H1 (cell line): Measurements from ENCODE around the gene IL16. TPM values are rescaled to one million over a fixed set of nuclear protein-coding genes. Genes with fewer than 3 reads are reported as not detected.

Experiments used
- CTCF ChIA-PET: fragments of 300-600 bp; sonication (Branson Sonifier 250); formaldehyde crosslinking; loops from one replicate; lab custom pipeline; 2021; ENCODE audit not compliant: partially characterized antibody; lab: Charles Lee
- POLR2A ChIA-PET: fragments of 300-600 bp; sonication (Branson Sonifier 250); formaldehyde crosslinking; loops from one replicate; lab custom pipeline; 2021; ENCODE audit warnings: inconsistent platforms; ENCODE audit not compliant: partially characterized antibody; lab: Charles Lee
- DNase-seq, 2 experiments: peaks; one replicate each; pipeline versions ENCODE4 v3.0.0 to v3.0.0-alpha.2; 2010 to 2022; ENCODE audit warnings: low spot score in 2 of 2, low read depth in 1 of 2, mixed read lengths in 1 of 2
- FAIRE-seq: peaks from 2 replicates; lab custom pipeline; 2011; peaks lifted over from hg19 to GRCh38; lab: Jason Lieb, UNC
- H2AFZ ChIP-seq: 2 replicates; pipeline ENCODE4 v1.8.1; 2012; ENCODE audit warnings: low read length, inconsistent platforms
- H2AK5ac ChIP-seq: 2 replicates; pipeline ENCODE4 v1.6.1; 2013; ENCODE audit warnings: low read depth, low read length
- H2BK120ac ChIP-seq: replicated peaks from 2 replicates; pipeline ENCODE3; 2013; ENCODE audit warnings: low read depth, low read length, inconsistent platforms
- H2BK12ac ChIP-seq: 2 replicates; pipeline ENCODE4 v1.6.1; 2013; ENCODE audit warnings: low read depth, low read length
- H2BK15ac ChIP-seq: 2 replicates; pipeline ENCODE4 v1.6.1; 2013; ENCODE audit warnings: low read length
- H2BK20ac ChIP-seq: 2 replicates; pipeline ENCODE4 v1.6.1; 2013; ENCODE audit warnings: low read length
- H2BK5ac ChIP-seq: 2 replicates; pipeline ENCODE4 v1.6.1; 2013; ENCODE audit warnings: low read depth, low read length
- H3K14ac ChIP-seq: 2 replicates; pipeline ENCODE4 v1.6.1; 2013; ENCODE audit warnings: inconsistent platforms; ENCODE audit not compliant: insufficient read length
- H3K18ac ChIP-seq: 2 replicates; pipeline ENCODE4 v1.6.1; 2013; ENCODE audit warnings: low read length; ENCODE audit errors: extremely low read depth
- H3K23ac ChIP-seq: 2 replicates; pipeline ENCODE4 v1.6.1; 2013; ENCODE audit warnings: inconsistent platforms; ENCODE audit not compliant: insufficient read length
- H3K23me2 ChIP-seq: 2 replicates; pipeline ENCODE4 v1.6.1; 2013; ENCODE audit warnings: low read depth, low read length
- H3K27ac ChIP-seq: 2 replicates; pipeline ENCODE4 v1.6.1; 2011; ENCODE audit warnings: low read depth, low read length, inconsistent platforms
- H3K27me3 ChIP-seq, 4 experiments: replicated peaks in 1 of 4; 1 replicate in 1 of 4; 2 replicates in 3 of 4; pipeline versions ENCODE4 v1.6.1 to v1.8.1; 2011 to 2013; ENCODE audit warnings: low read length in 3 of 4, mild to moderate bottlenecking in 3 of 4, inconsistent platforms in 2 of 4, mixed read lengths in 2 of 4, moderate library complexity in 1 of 4; ENCODE audit not compliant: control insufficient read depth in 3 of 4, insufficient read depth in 3 of 4; ENCODE audit errors: extremely low read depth in 1 of 4
- H3K36me3 ChIP-seq, 4 experiments: 2 replicates each; pipeline versions ENCODE4 v1.6.1 to v1.8.1; 2011 to 2013; ENCODE audit warnings: mild to moderate bottlenecking in 4 of 4, low read length in 3 of 4, moderate library complexity in 2 of 4, control low read depth in 1 of 4, inconsistent platforms in 1 of 4; ENCODE audit not compliant: insufficient read depth in 4 of 4, control insufficient read depth in 2 of 4
- H3K4ac ChIP-seq: replicated peaks from 2 replicates; pipeline ENCODE3; 2013; ENCODE audit warnings: low read length, low read depth, mixed read lengths, inconsistent platforms; ENCODE audit not compliant: insufficient read length
- H3K4me1 ChIP-seq, 4 experiments: replicated peaks in 1 of 4; 1 replicate in 1 of 4; 2 replicates in 3 of 4; pipeline versions ENCODE4 v1.6.1 to v1.8.1; 2011 to 2013; ENCODE audit warnings: low read length in 3 of 4, inconsistent platforms in 2 of 4, mixed read lengths in 1 of 4; ENCODE audit not compliant: insufficient read depth in 4 of 4, control insufficient read depth in 3 of 4
- H3K4me2 ChIP-seq, 2 experiments: 2 replicates each; pipeline versions ENCODE4 v1.6.1 to v1.8.1; 2011 to 2013; ENCODE audit warnings: low read depth in 2 of 2, low read length in 2 of 2, control low read depth in 1 of 2, inconsistent platforms in 1 of 2, mild to moderate bottlenecking in 1 of 2; ENCODE audit not compliant: insufficient read depth in 1 of 2
- H3K4me3 ChIP-seq, 4 experiments: fragments of 200-600, 300-600 bp in 1 of 4; sonication (generic), shearing (Covaris generic), sonication (Bioruptor Twin) in 1 of 4; 2 replicates each; pipeline versions ENCODE4 v1.5.1 to v1.8.1; 2011 to 2016; ENCODE audit warnings: low read length in 4 of 4, low read depth in 3 of 4, control low read depth in 2 of 4, inconsistent platforms in 2 of 4, mild to moderate bottlenecking in 2 of 4, mixed read lengths in 1 of 4, moderate library complexity in 1 of 4; ENCODE audit not compliant: insufficient read depth in 2 of 4; ENCODE audit errors: extremely low read depth in 1 of 4
- H3K56ac ChIP-seq: replicated peaks from 2 replicates; pipeline ENCODE3; 2013; ENCODE audit warnings: low read depth, mild to moderate bottlenecking, mixed read lengths, low read length, inconsistent platforms; ENCODE audit not compliant: insufficient read length
- H3K79me1 ChIP-seq: 2 replicates; pipeline ENCODE4 v1.6.1; 2013; ENCODE audit warnings: low read depth, low read length, control low read depth
- H3K79me2 ChIP-seq, 2 experiments: 2 replicates each; pipeline versions ENCODE4 v1.6.1 to v1.8.1; 2012 to 2013; ENCODE audit warnings: low read length in 2 of 2, mild to moderate bottlenecking in 2 of 2, inconsistent platforms in 1 of 2; ENCODE audit not compliant: insufficient read depth in 2 of 2, control insufficient read depth in 1 of 2
- H3K9ac ChIP-seq, 4 experiments: replicated peaks in 1 of 4; 1 replicate in 1 of 4; 2 replicates in 3 of 4; pipeline versions ENCODE4 v1.6.1 to v1.8.1; 2011 to 2013; ENCODE audit warnings: low read depth in 3 of 4, low read length in 3 of 4, control low read depth in 2 of 4, mild to moderate bottlenecking in 2 of 4, moderate library complexity in 2 of 4, inconsistent platforms in 1 of 4; ENCODE audit errors: extremely low read depth in 1 of 4
- H3K9me3 ChIP-seq, 2 experiments: 2 replicates each; pipeline versions ENCODE4 v1.6.1 to v1.8.1; 2012 to 2013; ENCODE audit warnings: mild to moderate bottlenecking in 2 of 2, moderate library complexity in 2 of 2, control low read depth in 1 of 2, inconsistent platforms in 1 of 2, low read depth in 1 of 2, low read length in 1 of 2, mixed read lengths in 1 of 2; ENCODE audit not compliant: insufficient read depth in 2 of 2
- H4K20me1 ChIP-seq, 2 experiments: replicated peaks in 1 of 2; 2 replicates each; pipeline versions ENCODE3 to v1.8.1; 2011 to 2013; ENCODE audit warnings: inconsistent platforms in 2 of 2, low read length in 2 of 2, mild to moderate bottlenecking in 1 of 2; ENCODE audit not compliant: insufficient read depth in 2 of 2, control insufficient read depth in 1 of 2
- H4K5ac ChIP-seq: 2 replicates; pipeline ENCODE4 v1.6.1; 2013; ENCODE audit warnings: low read length, low read depth, mixed read lengths, inconsistent platforms; ENCODE audit not compliant: insufficient read length
- H4K8ac ChIP-seq: 2 replicates; pipeline ENCODE4 v1.8.0; 2013; ENCODE audit warnings: mild to moderate bottlenecking, moderate library complexity, low read length, inconsistent platforms; ENCODE audit not compliant: insufficient read depth; ENCODE audit errors: extremely low read depth
- H4K91ac ChIP-seq: replicated peaks from 2 replicates; pipeline ENCODE3; 2013; ENCODE audit warnings: low read length, mixed read lengths, inconsistent platforms; ENCODE audit not compliant: insufficient read length
- BCL11A ChIP-seq, 2 experiments: IDR thresholded peaks; one replicate each; pipeline ENCODE4 v1.6.1; 2011; ENCODE audit warnings: low read depth in 2 of 2, low read length in 2 of 2, mild to moderate bottlenecking in 2 of 2
- CBX5 ChIP-seq: fragments of 300-800, 300-1000 bp; sonication (generic); IDR thresholded peaks from 2 replicates; pipeline ENCODE4 v1.7.1; 2016; ENCODE audit warnings: antibody characterized with exemption, low read length, low read depth
- EP300 ChIP-seq, 2 experiments: IDR thresholded peaks; 1 replicate in 1 of 2; 2 replicates in 1 of 2; pipeline ENCODE4 v1.6.1; 2011 to 2012; ENCODE audit warnings: low read depth in 2 of 2, low read length in 2 of 2, mild to moderate bottlenecking in 2 of 2, borderline replicate concordance in 1 of 2, inconsistent platforms in 1 of 2, moderate library complexity in 1 of 2
- GABPA ChIP-seq: IDR thresholded peaks from 2 replicates; pipeline ENCODE4 v1.6.1; 2011; ENCODE audit warnings: mild to moderate bottlenecking, low read length, moderate library complexity, borderline replicate concordance; ENCODE audit not compliant: insufficient read depth
- KDM5A ChIP-seq: fragments of 200-600 bp; IDR thresholded peaks from 2 replicates; pipeline ENCODE4 v1.7.1; 2012; ENCODE audit warnings: mild to moderate bottlenecking, low read length, inconsistent platforms, mixed read lengths
- RAD21 ChIP-seq, 2 experiments: IDR thresholded peaks in 1 of 2; conservative IDR thresholded peaks in 1 of 2; 2 replicates each; pipeline ENCODE4 v1.6.1; 2011; ENCODE audit warnings: low read depth in 2 of 2, low read length in 2 of 2, improper control_type of control experiment in 1 of 2, inconsistent platforms in 1 of 2, mild to moderate bottlenecking in 1 of 2, moderate library complexity in 1 of 2
- SAP30 ChIP-seq: fragments of 300-600 bp; sonication (generic); IDR thresholded peaks from 2 replicates; pipeline ENCODE4 v1.7.1; 2012; ENCODE audit warnings: low read length, moderate library complexity, mild to moderate bottlenecking, inconsistent platforms; ENCODE audit not compliant: insufficient read depth, insufficient replicate concordance
- SUZ12 ChIP-seq: fragments of 200-600 bp; sonication (generic); IDR thresholded peaks from 2 replicates; pipeline ENCODE4 v1.6.1; 2012; ENCODE audit warnings: mild to moderate bottlenecking, inconsistent platforms, low read length, moderate library complexity, mixed read lengths
- TAF1 ChIP-seq: IDR thresholded peaks from 2 replicates; pipeline ENCODE4 v1.6.1; 2011; ENCODE audit warnings: mild to moderate bottlenecking, low read depth, low read length
- TBP ChIP-seq: IDR thresholded peaks from 2 replicates; pipeline ENCODE4 v1.6.1; 2011; ENCODE audit warnings: low read depth, low read length, improper control_type of control experiment
- TEAD4 ChIP-seq: IDR thresholded peaks from 2 replicates; pipeline ENCODE4 v1.6.1; 2012; ENCODE audit warnings: low read depth, low read length, inconsistent platforms, mixed read lengths
- YY1 ChIP-seq: IDR thresholded peaks from 2 replicates; pipeline ENCODE4 v1.6.1; 2011; ENCODE audit warnings: low read depth, mild to moderate bottlenecking, low read length
- ZNF274 ChIP-seq: IDR thresholded peaks from 2 replicates; pipeline ENCODE4 v1.7.0; 2012; ENCODE audit warnings: low read length, borderline replicate concordance; ENCODE audit errors: extremely low read depth
- whole genome bisulfite sequencing, 2 experiments: shearing (Covaris generic) in 1 of 2; methylation state at CpG; one replicate each; pipeline versions ENCODE4 v1.1.6 to v1.1.7; 2013 to 2015; ENCODE audit warnings: low lambda C conversion rate in 2 of 2, mixed read lengths in 2 of 2, inconsistent platforms in 1 of 2, low coverage in 1 of 2, missing lambda C conversion rate in 1 of 2; ENCODE audit not compliant: insufficient replicate concordance in 2 of 2, insufficient coverage in 1 of 2, insufficient read length in 1 of 2; ENCODE audit errors: extremely low coverage in 1 of 2, missing lambda C conversion rate in 1 of 2; 5-methylcytosine and 5-hydroxymethylcytosine counted together
- polyA plus RNA-seq, 7 experiments: library from polyadenylated mRNA; depleted of rRNA in 3 of 7; stranded (reverse) in 5 of 7; unstranded in 2 of 7; fragments of >200 nt in 5 of 7; fragments of 200-250 nt in 2 of 7; gene quantifications; 1 replicate in 5 of 7; 2 replicates in 1 of 7; 4 replicates in 1 of 7; pipeline versions ENCODE4 v1.2.1 to v1.2.3, GENCODE V29; 2011 to 2013; ENCODE audit warnings: missing spikeins in 2 of 7, mixed read lengths in 2 of 7
- total RNA-seq: library from RNA; stranded (reverse); fragmentation: NEBNext Ultra II Directional; extraction: Animal tissue kit (Norgen Biotek cat#: 25700); gene quantifications from 2 replicates; pipeline ENCODE4 v1.2.1, GENCODE V29; 2021
- TF ChIP-seq, protein P1 (sequence below): IDR thresholded peaks from 2 replicates; pipeline ENCODE4 v1.6.1; 2012; ENCODE audit warnings: inconsistent platforms

IL16 gene
- total and polyA plus RNA-seq, 2 of the 8 experiments (the other 6 are each of a cell fraction or from before 2014, with no cell fraction given), result 0.03 to 0.09 TPM

DNA sequence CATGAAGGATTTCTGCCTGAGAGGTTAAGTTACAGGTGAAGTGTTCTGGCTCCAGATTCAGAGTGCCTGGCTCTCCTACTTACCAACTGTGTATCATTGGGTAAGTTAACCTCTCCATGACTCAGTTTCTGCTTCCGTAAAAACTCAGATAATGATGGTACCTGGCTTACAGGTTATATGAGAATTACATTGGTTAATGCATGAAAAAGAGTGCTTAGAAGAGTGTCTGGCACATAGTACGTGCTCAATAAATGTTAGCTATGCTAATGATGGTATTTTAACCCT, 38.8 kb upstream of the IL16 start:
- H3K79me1 ChIP-seq, result no peaks in the 10 kb centered on the region
- no peak overlapping the region for H3K18ac ChIP-seq
- H3K4me3 ChIP-seq, result no peak overlapping the region
- DNase-seq, result no peak
- H3K27me3 ChIP-seq, result no peaks in the 10 kb centered on the region
- no peak overlapping the region for H3K4ac ChIP-seq
- no peak overlapping the region for H3K23ac ChIP-seq
- no peaks in the 10 kb centered on the region for H4K20me1 ChIP-seq
- H2BK120ac ChIP-seq, result no peak overlapping the region
- ChIA-PET POLR2A (no interaction called here), CTCF (interaction anchor here (1.1 to 11.9 kb wide), 3 partner anchors 8 to 109 kb away, joined by 3 to 162 read pairs (median 20); no protein-coding TSS in a partner anchor)
- FAIRE-seq, result no peak
- H2BK5ac ChIP-seq, result no peak overlapping the region
- no peak overlapping the region for H2BK20ac ChIP-seq
- H3K56ac ChIP-seq, result no peak overlapping the region
- no peak overlapping the region for H2BK15ac ChIP-seq
- no peak overlapping the region for H3K4me2 ChIP-seq
- no peak overlapping the region for H3K9ac ChIP-seq
- H4K5ac ChIP-seq, result no peak overlapping the region
- H3K79me2 ChIP-seq, result no peaks in the 10 kb centered on the region
- H3K4me1 ChIP-seq, result no peaks in the 10 kb centered on the region
- H4K91ac ChIP-seq, result no peak overlapping the region
- H2AFZ ChIP-seq, result no peak overlapping the region
- H2BK12ac ChIP-seq, result no peak overlapping the region
- WGBS, 2 experiments, result 79% methylated on average over 2 of the region's 2 CpGs; no CpG with 5 or more reads in 1 of the 2 experiments
- H3K27ac ChIP-seq, result no peak overlapping the region
- no peaks in the 10 kb centered on the region for H3K23me2 ChIP-seq
- no peaks in the 10 kb centered on the region for H3K36me3 ChIP-seq
- no peaks in the 10 kb centered on the region for H3K9me3 ChIP-seq
- no peak overlapping the region for H2AK5ac ChIP-seq
- H3K14ac ChIP-seq, result no peak overlapping the region
- H4K8ac ChIP-seq, result no peak overlapping the region
- TF ChIP-seq, protein P1, sequence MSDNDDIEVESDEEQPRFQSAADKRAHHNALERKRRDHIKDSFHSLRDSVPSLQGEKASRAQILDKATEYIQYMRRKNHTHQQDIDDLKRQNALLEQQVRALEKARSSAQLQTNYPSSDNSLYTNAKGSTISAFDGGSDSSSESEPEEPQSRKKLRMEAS, result no peak
- TF ChIP-seq RAD21 (IDR thresholded peaks at IDR 0.05 in 1 of 2, conservative IDR thresholded peaks at IDR 0.05 in 1 of 2; ENCODE audit: low read depth in 2 of 2, low read length in 2 of 2) (no peak), SAP30 (no peak), SUZ12 (no peak), ZNF274 (no peak), YY1 (no peak), EP300 (IDR thresholded peaks at IDR 0.05; ENCODE audit: borderline replicate concordance in 1 of 2, low read depth in 2 of 2, low read length in 2 of 2) (no peak), BCL11A (IDR thresholded peaks at IDR 0.05; ENCODE audit: low read depth in 2 of 2, low read length in 2 of 2) (no peak), TBP (no peak), CBX5 (no peak), TEAD4 (no peak), KDM5A (no peak), GABPA (no peak), TAF1 (no peak)
